GM23248 (cell line): ENCODE results near the gene NAV3.

Source experiments
- EZH2 ChIP-seq: fragments of 200-600 bp; sonication (generic); IDR thresholded peaks from 2 replicates; pipeline ENCODE4 v1.6.1; 2018; ENCODE audit warnings: antibody characterized with exemption, mild to moderate bottlenecking; ENCODE audit not compliant: insufficient read depth, poor library complexity, severe bottlenecking
- EZH2phosphoT487 ChIP-seq: fragments of 200-600 bp; sonication (generic); IDR thresholded peaks from 2 replicates; pipeline ENCODE4 v1.6.1; 2018; ENCODE audit warnings: antibody characterized with exemption, moderate library complexity, mild to moderate bottlenecking, low read depth; ENCODE audit not compliant: insufficient read depth

DNA sequence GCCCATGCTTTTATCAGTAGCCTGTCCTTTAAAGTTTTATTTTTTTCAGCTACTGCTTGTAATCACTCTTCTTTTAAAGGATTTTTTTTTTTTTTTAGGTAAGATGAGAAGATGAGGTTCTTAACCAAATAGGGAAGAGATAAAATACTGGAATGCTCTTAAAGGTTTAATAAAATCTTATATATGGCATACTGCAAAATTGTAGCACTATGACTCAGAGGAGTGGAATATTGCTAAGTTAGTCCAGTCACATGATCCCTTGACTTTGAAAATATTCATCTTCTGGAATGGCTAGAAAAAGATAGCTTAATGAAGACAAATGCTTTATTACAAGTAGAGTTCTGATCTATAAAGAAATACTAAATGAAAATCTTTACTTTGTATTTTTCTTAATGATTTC is 116.6 kb downstream of the NAV3 start:
- no peak for TF ChIP-seq EZH2
- no peak for TF ChIP-seq EZH2phosphoT487
